SH-SY5Y (cell line): Measurements from ENCODE around the gene SLC7A10.

Experiments used
- GATA2 ChIP-seq: IDR thresholded peaks from 2 replicates; pipeline ENCODE4 v1.6.1; 2011; ENCODE audit warnings: mild to moderate bottlenecking, low read depth, low read length
- GATA3 ChIP-seq: IDR thresholded peaks from 2 replicates; pipeline ENCODE4 v1.6.1; 2011; ENCODE audit warnings: low read depth, mild to moderate bottlenecking, low read length, moderate library complexity

DNA sequence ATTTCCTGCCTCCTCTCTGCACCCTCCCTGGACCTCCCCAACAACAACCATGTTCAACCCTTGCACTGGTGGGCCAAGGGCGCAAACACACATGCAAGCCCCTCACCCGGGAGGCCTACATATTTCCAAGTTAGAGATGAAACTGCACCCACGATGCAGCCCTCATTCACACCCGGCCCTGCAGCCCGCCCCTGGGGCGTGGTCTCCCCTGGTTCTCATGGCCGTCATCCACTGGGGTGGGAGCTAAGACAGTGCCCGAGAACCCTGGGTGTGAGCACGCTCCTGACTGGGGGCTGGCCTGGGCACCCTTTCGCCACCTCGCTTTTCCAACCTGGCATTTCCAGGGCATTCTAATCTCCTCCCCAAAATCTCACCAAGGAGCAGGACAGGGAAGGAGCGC lies 7.0 kb upstream of the SLC7A10 start:
- no peak for TF ChIP-seq GATA2
- TF ChIP-seq GATA3: no peak
